ENCODE measurements around the gene MMP25. TPM values are rescaled to one million over a fixed set of nuclear protein-coding genes. Genes with fewer than 3 reads are reported as not detected.

Gene MMP25
- total and polyA plus RNA-seq, 10 of the 15 experiments (the other 5 are each of a cell fraction or from before 2014, with no cell fraction given), result 0.03 to 0.36 (median 0.13) TPM; not detected in 1

GRCh38 chr16:3020604-3021448 lies 25.5 kb upstream of the MMP25 start:
- Histone ChIP-seq H2AFZ (ENCODE audit: control insufficient read depth, low read depth, low read length) (peak overlapping the region; percentile 77), H4K20me1 (ENCODE audit: control insufficient read depth, insufficient read depth) (no peaks in the 10 kb centered on the region), H3K79me2 (ENCODE audit: control insufficient read depth, insufficient read depth, low read length) (no peaks in the 10 kb centered on the region), H3K27me3 (replicated peaks in 1 of 2; ENCODE audit: control insufficient read depth in 2 of 2, insufficient read depth in 2 of 2, low read length in 1 of 2) (no peaks in the 10 kb centered on the region), H3K4me2 (ENCODE audit: control insufficient read depth, insufficient read depth) (peak overlapping the region; percentile 83), H3K4me3 (peak overlapping the region; percentile 73), H3K9ac (ENCODE audit: control insufficient read depth, insufficient read depth, low read length) (no peak overlapping the region; the same call in 1 of the 2 replicates), H3K27ac (ENCODE audit: control insufficient read depth, insufficient read depth) (no peak overlapping the region), H3K9me3 (replicated peaks; ENCODE audit: control insufficient read depth, insufficient read depth, low read length) (no peaks in the 10 kb centered on the region), H3K4me1 (ENCODE audit: control insufficient read depth, insufficient read depth, low read length) (peaks cover 25% of the 10 kb centered on the region), H3K36me3 (ENCODE audit: control insufficient read depth in 2 of 2, insufficient read depth in 2 of 2, low read length in 1 of 2) (no peaks in the 10 kb centered on the region; a peak in 1 of 4 replicates)
- intact Hi-C loops (cut with micrococcal nuclease; ENCODE audit: unreplicated experiment) (no loop called here), in situ Hi-C loops (cut with MboI) (no loop called here)
- FAIRE-seq (peak; percentile 27), DNase-seq (ENCODE audit: low read depth, low spot score) (no peak), ATAC-seq (0 out of 3 replicates have a peak, but pooled peaks have one; percentile 1)
- TF ChIP-seq NBN (IDR thresholded peaks at IDR 0.05), result no peak
- no peak for TF ChIP-seq MYB (IDR thresholded peaks at IDR 0.05; ENCODE audit: borderline replicate concordance, low read depth, low read length)
- TF ChIP-seq LARP7 (IDR thresholded peaks at IDR 0.05), result peak; percentile 4; the same call in 1 of the 2 replicates
- no peak for TF ChIP-seq YY1 (IDR thresholded peaks at IDR 0.05; ENCODE audit: low read depth, low read length)
- TF ChIP-seq RAD21 (IDR thresholded peaks at IDR 0.05; ENCODE audit: insufficient read depth, low read depth, low read length), result no peak
- TF ChIP-seq IKZF2 (IDR thresholded peaks at IDR 0.05), result 0 out of 4 replicates have a peak, but pooled peaks of 1 of the 2 experiments have one; percentile 8
- TF ChIP-seq PRDM15 (CRISPR knock-in tag; IDR thresholded peaks at IDR 0.05), result no peak
- TF ChIP-seq NFYB (IDR thresholded peaks at IDR 0.05; ENCODE audit: insufficient read depth, low read depth, low read length), result no peak
- 1% methylated on average over 39 of the region's 57 CpGs for WGBS (ENCODE audit: insufficient coverage, insufficient replicate concordance, low lambda C conversion rate, missing lambda C conversion rate)
- ChIA-PET SMC1A (ENCODE audit: uncharacterized antibody, unreplicated experiment) (interaction anchor here (1.3 to 10.1 kb wide), 2 partner anchors 16 to 109 kb away, joined by 3 to 91 read pairs; no protein-coding TSS in a partner anchor), POLR2A (interaction anchor here (0.6 to 1.5 kb wide), 4 partner anchors 11 to 138 kb away, joined by 3 to 5 read pairs (median 4); partner anchors contain the start of gene FLYWCH2), CTCF (interaction anchor here (0.7 to 18.2 kb wide), 6 partner anchors 7 to 153 kb away, joined by 3 to 421 read pairs (median 6); no protein-coding TSS in a partner anchor), RAD21 (ENCODE audit: unreplicated experiment) (interaction anchor here (1.1 to 2.2 kb wide), 7 partner anchors 7 to 38 kb away, joined by 3 to 21 read pairs (median 5); no protein-coding TSS in a partner anchor)
- BruUV-seq (replicated peaks), result no TSS peak
